Astrocyte of the cerebellum (primary cell): ENCODE data around the gene THSD4.

Source experiments
- DNase-seq: peaks from one replicate; pipeline ENCODE4 v3.0.0-alpha.2; 2011; ENCODE audit warnings: low read depth
- H3K4me3 ChIP-seq: 2 replicates; pipeline ENCODE4 v1.5.1; 2011; ENCODE audit warnings: mild to moderate bottlenecking, low read depth, low read length, moderate library complexity
- in situ Hi-C: cut with HindIII; loops from 2 replicates; pipeline ENCODE4 v1.10.0; 2017; ENCODE audit warnings: low sequenced_read_pairs
- TF ChIP-seq, protein P1 (sequence below): IDR thresholded peaks from 2 replicates; pipeline ENCODE4 v1.5.1; 2012; ENCODE audit warnings: low read length, low read depth, moderate library complexity, mild to moderate bottlenecking; ENCODE audit errors: missing control alignments

The THSD4 gene

GRCh38 chr15:71526060-71526820 is 411.0 kb downstream of the THSD4 start:
- DNase-seq, result peak; percentile 43
- no peak overlapping the region for H3K4me3 ChIP-seq
- in situ Hi-C loops, result loop anchor here (5.0 kb wide), 2 partner anchors 34 to 36 kb away; no protein-coding TSS in a partner anchor
- TF ChIP-seq, protein P1, sequence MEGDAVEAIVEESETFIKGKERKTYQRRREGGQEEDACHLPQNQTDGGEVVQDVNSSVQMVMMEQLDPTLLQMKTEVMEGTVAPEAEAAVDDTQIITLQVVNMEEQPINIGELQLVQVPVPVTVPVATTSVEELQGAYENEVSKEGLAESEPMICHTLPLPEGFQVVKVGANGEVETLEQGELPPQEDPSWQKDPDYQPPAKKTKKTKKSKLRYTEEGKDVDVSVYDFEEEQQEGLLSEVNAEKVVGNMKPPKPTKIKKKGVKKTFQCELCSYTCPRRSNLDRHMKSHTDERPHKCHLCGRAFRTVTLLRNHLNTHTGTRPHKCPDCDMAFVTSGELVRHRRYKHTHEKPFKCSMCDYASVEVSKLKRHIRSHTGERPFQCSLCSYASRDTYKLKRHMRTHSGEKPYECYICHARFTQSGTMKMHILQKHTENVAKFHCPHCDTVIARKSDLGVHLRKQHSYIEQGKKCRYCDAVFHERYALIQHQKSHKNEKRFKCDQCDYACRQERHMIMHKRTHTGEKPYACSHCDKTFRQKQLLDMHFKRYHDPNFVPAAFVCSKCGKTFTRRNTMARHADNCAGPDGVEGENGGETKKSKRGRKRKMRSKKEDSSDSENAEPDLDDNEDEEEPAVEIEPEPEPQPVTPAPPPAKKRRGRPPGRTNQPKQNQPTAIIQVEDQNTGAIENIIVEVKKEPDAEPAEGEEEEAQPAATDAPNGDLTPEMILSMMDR, result no peak

DNA sequence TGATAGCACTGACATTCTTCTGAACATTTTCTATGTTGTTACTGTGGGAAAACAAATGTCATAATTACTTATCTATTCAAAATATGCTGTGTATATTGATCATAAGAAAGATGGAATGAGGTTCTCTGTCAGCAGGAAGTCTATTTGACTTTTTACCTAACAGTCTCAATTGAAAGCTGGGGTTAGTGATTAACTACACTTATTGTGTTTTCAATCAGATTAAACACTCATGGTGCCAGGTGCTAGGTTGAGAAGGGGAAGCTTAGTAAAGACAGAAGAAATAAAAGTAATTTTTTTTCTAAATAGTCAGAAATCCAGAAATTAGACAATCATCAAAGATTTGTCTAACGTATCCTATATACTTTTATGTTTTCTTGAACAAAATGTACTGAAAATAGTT is 414.1 kb downstream of the THSD4 start:
- H3K4me3 ChIP-seq, result no peak overlapping the region
- TF ChIP-seq, protein P1, result no peak
- in situ Hi-C loops, result loop anchor here (5.0 kb wide), 2 partner anchors 33 to 37 kb away; no protein-coding TSS in a partner anchor
- DNase-seq, result no peak

- in situ Hi-C loops, result no loop called here
- TF ChIP-seq, protein P1, result no peak
- DNase-seq, result no peak
- H3K4me3 ChIP-seq, result no peak overlapping the region
These were observed 414.8 kb downstream of the THSD4 start for GRCh38 chr15:71530116-71530515.

GRCh38 chr15:71532994-71533393 is 417.7 kb downstream of the THSD4 start:
- H3K4me3 ChIP-seq, result no peak overlapping the region
- no peak for DNase-seq
- in situ Hi-C loops, result no loop called here
- TF ChIP-seq, protein P1, result peak; percentile 59

- TF ChIP-seq, protein P1, result no peak
- H3K4me3 ChIP-seq, result no peak overlapping the region
- no peak for DNase-seq
- in situ Hi-C loops, result no loop called here
These were observed 422.9 kb downstream of the THSD4 start for GRCh38 chr15:71538181-71538580.

- in situ Hi-C loops, result no loop called here
- H3K4me3 ChIP-seq, result no peak overlapping the region
- no peak for DNase-seq
- TF ChIP-seq, protein P1, result no peak
These were observed 426.5 kb downstream of the THSD4 start for GRCh38 chr15:71541746-71542145.
